GM21528 (cell line): ENCODE results near the gene TTPAL.
"Not testable (repeated sequence)": the region's sequence is repeated elsewhere in the genome, so short reads cannot be mapped to it uniquely, and the experiment has no call there.

Experiments
- ATAC-seq: cut with Tn5 transposase; IDR thresholded peaks from one replicate; pipeline ENCODE4 v1.9.1; 2021; ENCODE audit warnings: mild to moderate bottlenecking, moderate library complexity; ENCODE audit not compliant: unreplicated experiment, low FRiP score

The TTPAL gene

DNA sequence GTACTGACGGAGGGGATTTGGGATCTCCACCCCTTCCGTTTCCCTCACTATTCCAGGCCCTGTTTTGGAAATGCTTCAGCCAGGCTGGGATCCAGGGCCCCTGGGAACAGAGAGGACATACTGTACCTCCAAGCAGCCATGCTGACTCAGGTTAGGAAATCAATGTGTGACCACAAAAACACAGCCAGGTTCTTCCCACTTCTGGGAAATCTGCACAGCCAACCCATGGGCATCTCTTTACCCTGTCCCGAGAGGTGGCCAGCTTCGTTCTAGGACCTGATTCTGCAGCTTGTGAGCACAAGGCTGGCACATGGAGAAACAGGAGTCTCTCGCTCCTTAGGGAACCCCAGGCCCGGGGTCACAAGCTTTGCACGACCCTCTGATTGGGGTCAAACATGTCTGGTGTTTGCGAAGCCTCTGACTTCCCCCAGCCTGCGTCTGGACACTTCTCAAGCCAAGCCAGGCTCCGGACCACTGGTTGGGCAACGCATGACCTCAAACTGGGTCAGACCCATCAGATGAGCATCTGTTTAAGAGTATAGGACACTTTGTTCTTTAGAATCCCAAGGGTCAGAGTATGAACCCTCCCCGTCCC, 8.3 kb upstream of the TTPAL start:
- ATAC-seq: no peak

DNA sequence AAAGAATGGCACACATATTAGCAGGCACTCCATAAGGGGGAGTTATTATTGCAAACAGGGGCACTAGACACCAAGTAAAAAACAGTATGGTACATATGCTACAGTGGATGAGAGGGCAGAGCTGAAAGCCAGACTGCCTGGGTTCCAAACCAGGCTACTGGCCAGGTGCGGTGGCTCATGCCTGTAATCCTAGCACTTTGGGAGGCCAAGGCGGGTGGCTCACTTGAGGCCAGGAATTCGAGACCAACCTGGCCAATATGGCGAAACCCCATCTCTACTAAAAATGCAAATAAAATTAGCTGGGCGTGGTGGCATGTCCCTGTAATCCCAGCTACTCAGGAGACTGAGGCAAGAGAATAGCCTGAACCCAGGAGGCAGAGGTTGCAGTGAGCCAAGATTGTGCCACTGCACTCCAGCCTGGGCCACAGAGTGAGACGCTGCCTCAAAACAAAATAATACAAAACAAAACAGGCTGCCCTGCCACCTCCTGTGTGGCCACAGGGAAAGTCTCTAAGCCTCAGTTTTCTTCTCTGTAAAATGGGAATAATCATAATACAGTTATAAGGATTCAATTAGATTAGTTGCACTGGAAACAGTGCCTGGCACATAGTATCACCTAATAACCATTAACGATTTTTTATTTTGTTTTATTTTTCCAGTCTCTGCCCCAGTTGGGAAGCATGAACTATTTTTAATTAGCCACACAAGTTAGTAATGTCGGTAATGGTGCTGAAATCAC, 7.5 kb upstream of the TTPAL start:
- ATAC-seq: no peak

GRCh38 chr20:44470327-44470726, 5.3 kb upstream of the TTPAL start:
- ATAC-seq: no peak

DNA sequence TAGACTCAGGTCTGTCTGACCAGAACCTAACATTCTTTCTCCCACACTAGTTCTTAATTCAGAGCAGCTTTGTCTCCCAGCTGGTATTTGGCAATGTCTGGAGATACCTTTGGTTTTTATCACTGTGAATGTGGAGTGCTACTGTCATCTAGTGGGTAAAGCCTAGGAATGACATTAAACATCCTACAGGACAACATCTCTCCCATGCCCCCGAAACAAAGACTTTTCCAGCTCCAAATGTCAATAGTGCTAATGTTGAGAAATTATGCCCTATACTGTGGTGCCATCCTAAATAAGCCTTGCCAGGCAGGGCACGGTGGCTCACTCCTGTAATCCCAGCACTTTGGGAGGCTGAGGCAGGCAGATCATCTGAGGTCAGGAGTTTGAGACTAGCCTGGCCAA, 4.2 kb upstream of the TTPAL start:
- ATAC-seq: no peak

DNA sequence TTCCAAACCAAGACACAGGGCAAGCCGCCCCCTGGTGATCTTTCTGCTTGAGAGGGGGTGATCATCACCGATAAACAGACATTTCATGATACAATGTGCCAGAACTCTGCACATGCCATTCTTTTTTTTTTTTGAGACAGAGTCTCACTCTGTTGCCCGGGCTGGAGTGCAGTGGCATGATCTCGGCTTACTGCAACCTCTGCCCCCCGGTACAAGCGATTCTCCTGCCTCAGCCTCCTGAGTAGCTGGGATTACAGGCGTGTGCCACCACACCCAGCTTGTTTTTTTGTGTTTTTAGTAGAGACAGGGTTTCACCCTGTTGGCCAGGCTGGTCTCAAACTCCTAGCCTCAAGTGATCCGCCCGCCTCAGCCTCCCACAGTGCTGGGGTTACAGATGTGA, 3.4 kb upstream of the TTPAL start:
- not testable (repeated sequence) for ATAC-seq

- ATAC-seq: no peak
Measured at GRCh38 chr20:44475372-44475693, 341 bp upstream of the TTPAL start.

DNA sequence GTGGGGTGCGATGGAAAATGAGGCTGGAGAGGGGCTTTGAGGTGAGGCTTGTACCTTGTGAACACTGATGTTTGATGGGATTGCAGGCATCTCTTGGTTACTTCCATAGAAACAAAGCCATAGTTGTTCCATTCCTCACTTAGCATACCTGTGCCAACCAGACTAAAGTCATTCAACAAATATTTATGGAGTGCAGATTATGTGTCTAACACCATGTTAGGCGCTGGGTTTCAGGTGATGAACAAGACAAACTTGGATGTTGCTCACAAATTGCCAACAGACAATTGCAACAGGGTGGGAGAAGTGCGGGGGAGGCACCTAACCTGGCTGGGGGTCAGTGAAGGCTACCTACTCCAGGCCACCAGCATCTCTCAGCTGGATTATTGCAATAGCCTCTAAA, 1.5 kb downstream of the TTPAL start:
- ATAC-seq: no peak

DNA sequence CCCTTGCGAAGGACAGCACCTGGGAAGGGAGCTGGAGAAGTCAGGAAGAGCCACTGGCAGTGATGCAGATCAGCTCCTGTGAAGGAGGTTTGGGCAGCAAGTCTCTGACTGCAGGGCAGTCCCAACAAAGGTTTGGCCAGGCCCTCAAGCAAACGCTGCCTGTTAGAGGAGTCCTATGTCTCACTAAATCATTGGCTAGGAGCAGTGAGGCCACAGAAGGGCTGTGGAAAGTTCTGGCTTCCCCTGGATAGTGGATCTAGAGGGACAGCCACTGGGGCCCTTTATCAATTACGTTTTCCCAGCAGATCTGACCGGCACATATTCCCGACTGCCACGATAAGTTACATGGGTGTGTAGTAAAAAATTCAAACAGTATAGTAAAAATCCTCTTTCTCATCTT, 2.5 kb downstream of the TTPAL start:
- ATAC-seq: no peak

- ATAC-seq: no peak
Measured at GRCh38 chr20:44479643-44480042, 4.0 kb downstream of the TTPAL start.

DNA sequence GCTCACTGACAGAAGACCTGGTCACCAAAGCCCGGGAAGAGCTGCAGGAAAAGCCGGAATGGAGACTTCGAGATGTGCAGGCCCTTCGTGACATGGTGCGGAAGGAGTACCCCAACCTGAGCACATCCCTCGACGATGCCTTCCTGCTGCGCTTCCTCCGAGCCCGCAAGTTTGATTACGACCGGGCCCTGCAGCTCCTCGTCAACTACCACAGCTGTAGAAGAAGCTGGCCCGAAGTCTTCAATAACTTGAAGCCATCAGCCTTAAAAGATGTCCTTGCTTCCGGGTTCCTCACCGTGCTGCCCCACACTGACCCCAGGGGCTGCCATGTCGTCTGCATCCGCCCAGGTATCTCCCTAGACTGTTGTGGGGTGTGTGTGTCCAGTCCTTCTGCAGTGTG, 4.4 kb downstream of the TTPAL start:
- no peak for ATAC-seq

GRCh38 chr20:44481719-44482416, 6.2 kb downstream of the TTPAL start:
- ATAC-seq: no peak

DNA sequence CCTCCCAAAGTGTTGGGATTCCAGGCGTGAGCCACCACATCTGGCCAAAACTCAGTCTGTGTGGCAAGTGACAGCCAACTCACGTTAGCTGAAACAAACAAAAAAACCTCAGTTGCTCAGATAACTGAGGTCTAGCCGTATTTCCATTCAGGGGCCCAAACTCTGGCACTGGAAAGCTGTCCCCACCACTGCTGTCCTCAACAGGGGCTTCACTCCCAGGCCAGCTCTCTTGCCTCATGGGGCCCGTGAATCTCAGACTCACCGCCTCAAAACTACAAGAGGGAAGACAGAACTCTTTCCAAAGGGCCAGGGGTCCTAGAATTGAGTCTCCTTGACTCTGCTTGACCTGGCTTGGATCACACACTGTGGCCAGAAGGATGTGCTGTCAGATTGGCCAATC, 7.4 kb downstream of the TTPAL start:
- ATAC-seq: no peak

GRCh38 chr20:44485078-44485829, 9.6 kb downstream of the TTPAL start:
- no peak for ATAC-seq

GRCh38 chr20:44485830-44486198, 10.1 kb downstream of the TTPAL start:
- no peak for ATAC-seq

GRCh38 chr20:44488551-44488950, 12.9 kb downstream of the TTPAL start:
- no peak for ATAC-seq

DNA sequence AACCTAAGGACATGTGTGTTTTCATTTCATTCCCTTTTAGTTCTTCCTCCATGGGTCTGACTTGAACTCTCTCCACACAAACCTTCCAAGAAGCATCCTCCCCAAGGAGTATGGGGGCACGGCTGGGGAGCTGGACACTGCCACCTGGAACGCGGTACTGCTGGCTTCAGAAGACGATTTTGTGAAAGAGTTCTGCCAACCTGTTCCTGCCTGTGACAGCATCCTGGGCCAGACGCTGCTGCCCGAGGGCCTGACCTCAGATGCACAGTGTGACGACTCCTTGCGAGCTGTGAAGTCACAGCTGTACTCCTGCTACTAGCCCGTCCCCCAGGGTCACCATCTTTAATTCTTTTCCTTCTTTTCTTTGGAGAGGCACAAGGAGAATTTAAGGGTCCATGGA, 13.5 kb downstream of the TTPAL start:
- no peak for ATAC-seq

- ATAC-seq: no peak
Measured at GRCh38 chr20:44489931-44490330, 14.3 kb downstream of the TTPAL start.

- no peak for ATAC-seq
Measured at GRCh38 chr20:44491635-44492395, 16.1 kb downstream of the TTPAL start.

DNA sequence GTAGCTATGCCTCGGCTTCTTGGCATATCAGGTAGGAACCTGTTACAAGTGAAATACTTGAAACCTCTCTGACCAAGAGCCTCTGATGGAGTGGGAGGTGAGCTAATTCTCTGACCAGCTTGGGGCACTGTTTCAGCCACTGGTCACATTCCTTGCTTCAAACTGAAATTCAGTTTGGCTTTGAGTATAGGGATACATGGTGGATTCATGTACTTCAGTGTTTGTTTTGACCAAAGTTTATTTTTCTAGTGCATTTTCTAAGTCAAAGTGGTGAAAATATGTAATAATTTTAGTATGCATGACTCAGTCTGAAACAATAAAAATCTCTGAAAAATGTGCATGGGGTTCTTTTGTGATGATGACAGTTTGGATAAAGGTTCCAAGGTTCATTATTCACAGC, 18.6 kb downstream of the TTPAL start:
- no peak for ATAC-seq

DNA sequence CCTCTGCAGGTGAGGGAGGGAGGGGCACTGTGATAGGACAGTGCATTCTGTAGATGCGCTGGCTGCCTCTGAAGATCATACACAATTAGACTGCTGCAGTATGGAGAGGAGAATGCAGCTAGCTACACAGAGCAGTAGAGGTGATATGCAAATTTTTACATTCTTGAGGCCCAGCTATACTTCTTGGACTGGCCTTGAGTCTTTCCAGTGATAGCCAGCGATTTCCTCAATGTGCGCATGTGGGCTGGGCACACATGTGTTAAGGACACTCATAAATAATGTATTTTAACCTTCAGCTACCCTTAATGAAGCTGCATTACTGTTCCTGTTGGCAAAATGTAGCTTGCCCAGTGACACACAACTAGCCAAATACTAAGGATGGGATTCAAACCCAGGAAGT, 19.0 kb downstream of the TTPAL start:
- no peak for ATAC-seq

DNA sequence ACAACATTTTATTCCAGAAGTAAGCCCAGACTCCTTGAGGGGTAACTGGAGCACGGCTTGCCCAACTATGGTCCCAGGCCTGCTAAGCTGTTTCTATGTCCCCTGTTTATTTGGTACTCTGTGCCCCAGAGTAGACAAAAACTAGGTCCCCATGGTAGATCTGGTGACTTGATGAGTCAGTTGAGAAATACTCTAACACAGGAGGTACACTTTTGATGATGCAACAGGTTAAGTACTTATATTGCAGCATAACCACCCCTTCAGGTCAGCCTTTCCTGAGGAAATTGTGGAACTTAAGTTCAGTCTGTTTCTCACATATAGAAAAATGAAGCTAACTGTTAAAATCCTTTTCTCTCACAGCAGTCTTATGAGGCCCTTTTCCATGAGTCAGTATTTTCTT, 19.6 kb downstream of the TTPAL start:
- no peak for ATAC-seq
